GM08714 (cell line): ENCODE results near the gene PTPRN2.
"Not testable (repeated sequence)": the region's sequence is repeated elsewhere in the genome, so short reads cannot be mapped to it uniquely, and the experiment has no call there.

Source experiments
- H3K4me3 ChIP-seq: fragments of 200-500 bp; sonication (Bioruptor generic); 2 replicates; pipeline ENCODE4 v1.5.1; 2014; ENCODE audit warnings: mild to moderate bottlenecking, low read length, inconsistent platforms
- ZNF274 ChIP-seq: IDR thresholded peaks from 2 replicates; pipeline ENCODE4 v1.6.1; 2012; ENCODE audit warnings: mild to moderate bottlenecking, low read depth, low read length

The PTPRN2 gene

GRCh38 chr7:158255156-158255555, 332.5 kb downstream of the PTPRN2 start:
- no peak for TF ChIP-seq ZNF274
- H3K4me3 ChIP-seq = no peak overlapping the region

DNA sequence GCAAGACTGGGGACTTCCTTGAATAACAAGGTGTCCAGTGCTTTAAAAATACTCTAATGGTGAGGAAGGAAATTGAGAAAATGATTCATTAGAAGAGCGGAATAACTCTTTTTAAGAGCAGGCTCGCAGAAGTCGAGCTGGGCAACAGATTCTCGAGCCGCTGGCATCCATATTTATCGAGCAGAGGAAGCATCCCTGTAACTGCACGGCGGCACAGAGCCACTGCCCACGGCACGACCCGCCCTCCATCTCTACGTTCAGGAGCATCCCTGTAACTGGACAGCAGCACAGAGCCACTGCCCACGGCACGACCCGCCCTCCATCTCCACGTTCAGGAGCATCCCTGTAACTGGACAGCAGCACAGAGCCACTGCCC, 334.0 kb downstream of the PTPRN2 start:
- not testable (repeated sequence) for H3K4me3 ChIP-seq

GRCh38 chr7:158252837-158253669, 334.6 kb downstream of the PTPRN2 start:
- H3K4me3 ChIP-seq = no peak overlapping the region
- TF ChIP-seq ZNF274 = no peak

- no peak for TF ChIP-seq ZNF274
- no peak overlapping the region for H3K4me3 ChIP-seq
Measured at GRCh38 chr7:158252081-158252836, 335.4 kb downstream of the PTPRN2 start.

DNA sequence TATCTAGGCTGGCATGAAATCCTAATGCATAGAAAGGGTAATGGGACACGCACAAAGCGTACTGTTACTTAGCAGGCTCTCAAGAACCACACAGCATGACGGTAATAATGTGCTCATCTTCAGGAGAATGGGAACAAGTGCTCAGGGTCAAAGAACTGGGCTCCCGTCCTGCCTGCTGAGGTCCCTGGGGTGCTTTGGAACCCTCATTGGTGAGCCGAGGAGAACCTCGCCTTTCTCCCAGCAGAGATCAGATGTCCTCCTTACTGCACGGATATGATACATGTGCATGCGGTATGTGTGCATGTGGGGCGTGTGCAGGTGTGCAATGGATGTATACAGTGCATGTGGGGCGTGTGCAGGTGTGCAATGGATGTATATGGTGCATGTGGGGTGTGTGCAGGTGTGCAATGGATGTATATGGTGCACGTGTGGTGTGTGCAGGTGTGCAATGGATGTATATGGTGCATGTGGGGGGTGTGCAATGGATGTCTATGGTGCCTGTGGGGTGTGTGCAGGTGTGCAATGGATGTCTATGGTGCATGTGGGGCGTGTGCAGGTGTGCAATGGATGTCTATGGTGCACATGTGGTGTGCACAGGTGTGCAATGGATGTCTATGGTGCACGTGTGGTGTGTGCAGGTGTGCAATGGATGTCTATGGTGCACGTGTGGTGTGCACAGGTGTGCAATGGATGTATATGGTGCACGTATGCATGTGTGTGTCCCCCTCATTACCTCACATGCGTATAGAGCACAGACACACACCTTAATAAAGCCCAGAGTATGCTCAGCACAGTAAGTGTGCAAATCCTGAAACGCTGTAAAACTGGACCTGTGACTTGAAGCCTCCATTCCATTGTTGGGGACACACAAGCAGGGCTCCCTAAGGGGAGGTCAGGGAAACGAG, 336.3 kb downstream of the PTPRN2 start:
- H3K4me3 ChIP-seq = no peak overlapping the region
- no peak for TF ChIP-seq ZNF274

DNA sequence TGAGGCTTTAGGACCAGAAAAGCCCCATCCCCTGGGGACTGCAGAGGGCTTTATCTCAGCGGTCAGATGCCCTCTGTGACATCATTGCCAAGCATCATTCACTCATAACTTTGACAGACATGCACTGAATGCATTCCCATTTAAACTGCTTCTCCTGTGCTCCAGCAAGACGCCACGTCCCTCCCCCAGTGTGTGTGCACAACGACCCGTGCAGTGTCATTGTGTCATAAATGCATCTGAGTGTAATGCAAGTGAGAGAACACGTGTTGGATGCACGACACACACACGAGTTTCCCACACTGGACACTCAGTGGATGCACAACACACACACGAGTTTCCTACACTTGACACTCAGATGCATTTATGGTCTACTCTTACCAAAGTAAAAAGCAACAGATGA, 337.9 kb downstream of the PTPRN2 start:
- H3K4me3 ChIP-seq = no peak overlapping the region
- no peak for TF ChIP-seq ZNF274

DNA sequence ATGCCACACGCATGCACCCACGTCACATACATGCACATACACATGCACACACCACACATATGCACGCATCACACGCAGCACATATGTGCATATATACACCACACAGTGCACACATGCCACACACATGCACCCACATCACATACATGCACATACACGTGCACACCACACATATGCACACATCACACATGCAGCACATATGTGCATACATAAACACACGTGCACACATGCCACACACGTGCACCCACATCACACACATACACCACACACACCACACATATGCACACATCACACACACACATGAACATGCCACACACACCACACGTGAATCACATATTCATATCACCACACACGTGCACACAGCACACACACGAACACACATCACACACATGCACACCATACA, 338.8 kb downstream of the PTPRN2 start:
- TF ChIP-seq ZNF274 = no peak
- H3K4me3 ChIP-seq = no peak overlapping the region

GRCh38 chr7:158247758-158248487, 339.7 kb downstream of the PTPRN2 start:
- H3K4me3 ChIP-seq = no peak overlapping the region
- TF ChIP-seq ZNF274 = no peak

- TF ChIP-seq ZNF274 = no peak
- no peak overlapping the region for H3K4me3 ChIP-seq
Measured at GRCh38 chr7:158246960-158247673, 340.5 kb downstream of the PTPRN2 start.

DNA sequence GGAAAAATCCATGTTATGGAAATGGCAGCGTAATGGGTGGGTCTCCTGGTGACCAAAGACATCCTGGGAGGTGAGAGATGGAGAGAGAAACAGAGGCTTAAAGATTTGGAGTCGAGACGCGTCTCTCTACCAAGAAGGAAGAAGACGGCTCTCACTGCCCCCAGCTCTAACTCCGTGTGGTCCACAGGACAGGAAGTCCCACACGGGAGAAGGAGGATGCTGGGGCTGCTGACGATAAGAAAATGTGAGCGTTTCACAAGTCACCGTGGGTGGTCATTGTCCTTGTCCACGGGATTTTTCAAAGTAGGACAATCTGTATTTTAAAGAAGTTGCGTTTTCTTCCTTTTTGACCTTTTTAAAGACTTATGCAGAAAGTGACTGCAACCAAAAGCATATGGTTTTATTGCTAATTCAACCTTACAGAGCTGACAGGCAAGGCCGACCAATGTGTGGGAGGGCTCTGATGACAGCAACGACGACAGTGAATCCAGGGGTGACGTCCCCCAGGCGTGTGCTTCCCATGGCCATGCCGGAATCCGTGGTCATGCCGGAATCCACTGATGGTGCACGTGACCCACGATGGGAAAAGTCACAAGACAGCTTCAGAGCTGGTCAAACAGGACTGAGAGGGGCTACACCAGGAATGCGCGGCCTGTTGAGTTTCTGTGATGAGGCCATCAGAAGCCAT, 341.2 kb downstream of the PTPRN2 start:
- TF ChIP-seq ZNF274 = no peak
- no peak overlapping the region for H3K4me3 ChIP-seq

DNA sequence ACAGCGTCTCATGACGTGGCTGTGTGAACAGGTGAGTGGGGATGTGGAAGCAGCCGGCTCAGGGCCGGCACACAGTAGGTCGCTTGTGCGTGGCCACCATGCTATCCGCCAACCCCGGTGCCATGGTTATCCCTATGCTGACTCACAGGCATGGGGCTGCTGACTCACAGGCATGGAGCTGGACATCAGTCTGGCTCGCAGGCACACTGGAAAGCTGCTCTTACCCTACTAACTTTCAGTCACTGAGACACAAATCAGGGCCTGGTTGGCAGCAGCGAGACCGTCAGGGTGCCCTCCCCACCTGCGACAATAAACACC, 341.9 kb downstream of the PTPRN2 start:
- no peak for TF ChIP-seq ZNF274
- no peak overlapping the region for H3K4me3 ChIP-seq

GRCh38 chr7:158244873-158245723, 342.5 kb downstream of the PTPRN2 start:
- no peak for TF ChIP-seq ZNF274
- H3K4me3 ChIP-seq = no peak overlapping the region
